GM21390 (cell line): Measurements from ENCODE around the gene TSPAN4.

Source experiments
- ATAC-seq: cut with Tn5 transposase; IDR thresholded peaks from one replicate; pipeline ENCODE4 v1.9.1; 2021; ENCODE audit not compliant: unreplicated experiment

The TSPAN4 gene

GRCh38 chr11:883527-883926, 40.9 kb downstream of the TSPAN4 start:
- ATAC-seq, result no peak

- no peak for ATAC-seq
Measured at GRCh38 chr11:884578-885070, 42.0 kb downstream of the TSPAN4 start.

- no peak for ATAC-seq
Measured at GRCh38 chr11:886568-886967, 43.9 kb downstream of the TSPAN4 start.

GRCh38 chr11:887589-887988, 44.9 kb downstream of the TSPAN4 start:
- no peak for ATAC-seq

DNA sequence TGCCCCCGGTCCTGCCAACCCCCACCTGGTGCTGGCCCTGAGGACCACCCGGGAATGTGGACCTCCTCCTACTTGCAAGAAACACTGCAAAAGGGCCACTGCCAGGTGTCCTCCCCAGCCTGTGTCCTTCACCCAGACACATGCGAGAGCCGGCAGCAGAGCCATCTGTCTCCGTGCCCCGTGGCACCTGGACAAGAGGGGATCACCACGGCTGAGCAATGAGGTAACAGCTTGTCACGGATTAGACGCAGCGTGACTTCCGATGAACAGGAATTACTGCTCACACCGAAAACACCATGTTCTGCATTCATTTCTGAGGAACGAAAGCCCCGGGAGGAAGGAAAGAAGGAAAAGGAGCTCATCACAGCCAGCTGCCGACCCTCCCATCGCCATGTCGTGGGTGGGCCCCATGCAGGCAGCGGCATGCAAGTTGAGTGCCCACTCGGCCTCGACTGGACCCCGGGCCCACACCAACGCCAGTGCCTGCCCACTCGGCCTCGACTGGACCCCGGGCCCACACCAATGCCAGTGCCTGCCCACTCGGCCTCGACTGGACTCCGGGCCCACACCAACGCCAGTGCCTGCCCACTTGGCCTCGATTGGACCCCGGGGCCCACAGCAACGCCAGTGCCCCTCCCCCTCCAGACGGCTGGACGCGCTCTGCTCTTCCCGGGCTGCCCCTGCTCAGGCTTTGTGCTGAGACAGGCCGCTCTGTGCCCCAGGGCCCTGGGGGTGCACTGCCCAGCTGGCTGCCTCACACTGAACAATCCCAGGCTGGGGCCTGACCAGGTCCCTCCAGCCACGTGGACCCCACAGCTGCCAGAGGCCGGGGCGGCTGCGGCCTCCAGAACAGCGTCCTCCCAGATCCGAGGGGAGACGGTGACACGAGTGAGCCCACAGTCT, 45.9 kb downstream of the TSPAN4 start:
- no peak for ATAC-seq

- ATAC-seq, result no peak
Measured at GRCh38 chr11:889257-889656, 46.6 kb downstream of the TSPAN4 start.

DNA sequence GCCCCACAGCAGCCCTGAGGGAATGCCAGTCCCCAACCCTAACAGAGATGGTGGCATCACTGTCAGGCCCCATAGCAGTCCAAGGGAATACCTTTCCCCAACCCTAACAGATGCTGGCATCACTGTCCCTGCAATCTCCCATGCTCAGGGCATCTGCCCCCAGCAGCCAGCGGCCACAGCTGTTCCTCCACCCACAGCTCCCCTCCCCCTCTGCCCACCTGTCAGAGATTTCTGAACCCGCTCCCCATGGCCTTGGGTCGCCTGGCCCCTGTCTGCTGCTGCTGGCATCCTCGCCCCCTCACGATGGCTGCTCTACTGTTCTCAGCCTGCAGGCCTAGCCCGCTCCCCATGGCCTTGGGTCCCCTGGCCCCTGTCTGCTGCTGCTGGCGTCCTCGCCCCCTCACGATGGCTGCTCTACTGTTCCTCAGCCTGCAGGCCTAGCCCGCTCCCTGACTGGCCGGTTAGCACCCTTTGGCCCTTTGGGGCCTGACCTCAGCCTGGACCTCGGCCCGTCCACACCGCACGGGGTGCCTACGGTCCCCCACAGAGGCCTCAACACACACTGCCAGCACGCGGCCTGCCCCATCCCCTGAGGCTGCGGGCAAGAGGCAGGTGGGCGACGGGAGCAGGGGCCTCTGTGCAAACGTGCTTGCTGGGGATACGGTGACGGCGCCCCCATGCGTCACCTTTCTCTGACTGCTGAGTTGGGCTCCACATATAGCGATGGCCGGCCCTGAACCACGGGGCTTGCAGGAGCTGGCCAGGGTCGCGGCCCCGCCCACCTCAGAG, 47.2 kb downstream of the TSPAN4 start:
- no peak for ATAC-seq

GRCh38 chr11:890794-891540, 48.3 kb downstream of the TSPAN4 start:
- ATAC-seq, result no peak

GRCh38 chr11:893008-893654, 50.5 kb downstream of the TSPAN4 start:
- no peak for ATAC-seq

GRCh38 chr11:894575-895201, 52.0 kb downstream of the TSPAN4 start:
- ATAC-seq, result no peak

DNA sequence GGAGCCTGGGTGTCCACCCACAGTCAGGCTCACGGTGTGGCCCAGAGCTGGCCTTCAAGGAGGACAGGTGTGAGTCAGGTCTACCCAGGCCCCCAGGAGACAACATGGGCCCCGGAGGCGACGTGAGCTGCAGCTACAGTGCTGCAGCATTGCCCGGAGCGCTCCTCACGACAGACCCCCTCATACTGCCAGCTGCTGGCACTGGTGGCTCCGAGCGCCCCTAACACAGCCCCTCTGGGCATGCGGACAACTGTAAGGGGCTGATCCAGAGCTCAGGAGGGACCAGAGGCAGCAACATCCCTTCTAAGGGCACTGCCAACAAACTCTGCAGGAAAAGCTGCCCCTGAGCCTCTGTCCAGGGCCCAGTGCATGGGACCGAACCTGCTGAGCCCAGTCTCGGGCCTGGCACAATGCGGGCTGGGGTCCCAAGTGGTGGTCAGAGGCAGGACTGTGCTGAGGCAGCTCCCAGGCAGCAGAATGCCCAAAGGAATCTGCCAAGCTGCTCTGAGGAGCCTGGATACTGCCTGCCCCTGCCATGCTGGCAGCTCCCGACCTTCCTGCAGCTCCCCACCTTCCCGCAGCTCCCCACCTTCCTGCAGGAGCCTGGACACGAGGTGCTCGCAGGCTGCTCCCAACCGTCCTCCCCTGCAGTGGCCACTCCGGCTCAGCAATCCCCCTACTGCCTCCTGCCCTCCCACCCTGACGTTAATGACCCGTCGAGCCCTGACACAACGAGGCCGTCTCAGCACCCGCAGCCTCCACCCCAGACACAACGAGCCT, 52.9 kb downstream of the TSPAN4 start:
- no peak for ATAC-seq

DNA sequence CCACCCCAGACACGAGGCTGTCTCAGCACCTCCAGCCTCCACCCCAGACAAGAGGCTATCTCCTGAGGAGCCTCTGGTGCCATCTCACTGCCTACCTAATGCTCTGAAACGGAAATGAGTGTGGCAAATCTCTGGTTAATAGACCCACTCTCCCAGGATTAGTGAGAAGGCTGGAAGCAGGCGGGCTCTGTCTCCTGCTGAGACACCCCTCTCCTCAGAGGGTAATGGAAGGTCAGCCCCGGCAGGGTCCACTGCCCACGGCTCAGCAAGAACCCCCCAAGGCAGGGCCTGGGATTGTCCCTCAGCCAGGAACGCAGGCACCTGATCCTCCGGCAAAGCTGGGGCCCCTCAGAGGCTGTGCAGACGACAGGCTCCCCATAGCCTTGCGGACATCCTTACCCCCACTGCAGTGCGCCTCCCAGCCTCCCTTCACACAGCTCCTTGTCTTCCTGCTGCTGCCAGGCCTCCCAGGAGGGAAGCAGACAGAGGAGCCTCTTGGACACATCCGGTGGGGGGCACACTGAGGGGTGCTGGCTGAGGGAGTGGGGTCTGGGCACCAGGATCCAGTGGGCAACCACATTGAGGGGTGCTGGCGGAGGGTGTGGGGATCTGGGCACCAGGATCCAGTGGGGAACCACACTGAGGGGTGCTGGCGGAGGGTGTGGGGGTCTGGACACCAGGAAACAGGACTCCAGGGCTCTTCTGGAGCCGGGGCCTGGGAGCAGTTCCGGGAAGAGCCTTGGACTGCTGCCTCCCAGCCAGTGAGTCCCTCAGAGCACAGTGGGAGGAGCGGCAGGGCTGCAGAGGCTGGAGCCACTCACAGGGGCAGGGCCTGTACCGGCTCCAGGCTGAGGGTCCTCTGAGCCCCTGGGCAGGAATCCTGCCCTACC, 54.8 kb downstream of the TSPAN4 start:
- no peak for ATAC-seq

- no peak for ATAC-seq
Measured at GRCh38 chr11:898143-898511, 55.5 kb downstream of the TSPAN4 start.

- no peak for ATAC-seq
Measured at GRCh38 chr11:898540-899190, 56.0 kb downstream of the TSPAN4 start.

DNA sequence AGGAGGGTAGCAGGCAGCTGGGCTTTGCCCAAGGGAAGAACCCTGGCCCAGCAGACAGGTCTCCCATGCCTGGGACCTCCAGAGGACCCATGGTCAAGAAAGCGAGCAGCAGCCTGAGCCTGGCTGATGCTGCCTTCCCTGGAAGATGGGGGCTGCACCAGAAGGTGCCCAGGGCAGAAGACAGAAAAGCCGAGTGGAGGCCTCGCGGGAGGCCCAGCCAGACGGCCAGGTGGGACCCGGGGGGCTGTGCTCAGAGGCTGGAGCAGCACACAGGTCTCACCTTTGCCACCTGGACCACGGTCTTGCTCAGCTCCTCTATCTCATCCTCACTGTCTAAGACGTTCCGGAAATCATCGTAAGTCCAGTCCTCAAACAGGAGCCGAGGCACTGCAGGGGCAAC, 57.1 kb downstream of the TSPAN4 start:
- ATAC-seq, result no peak

GRCh38 chr11:900545-900944, 57.9 kb downstream of the TSPAN4 start:
- ATAC-seq, result no peak

DNA sequence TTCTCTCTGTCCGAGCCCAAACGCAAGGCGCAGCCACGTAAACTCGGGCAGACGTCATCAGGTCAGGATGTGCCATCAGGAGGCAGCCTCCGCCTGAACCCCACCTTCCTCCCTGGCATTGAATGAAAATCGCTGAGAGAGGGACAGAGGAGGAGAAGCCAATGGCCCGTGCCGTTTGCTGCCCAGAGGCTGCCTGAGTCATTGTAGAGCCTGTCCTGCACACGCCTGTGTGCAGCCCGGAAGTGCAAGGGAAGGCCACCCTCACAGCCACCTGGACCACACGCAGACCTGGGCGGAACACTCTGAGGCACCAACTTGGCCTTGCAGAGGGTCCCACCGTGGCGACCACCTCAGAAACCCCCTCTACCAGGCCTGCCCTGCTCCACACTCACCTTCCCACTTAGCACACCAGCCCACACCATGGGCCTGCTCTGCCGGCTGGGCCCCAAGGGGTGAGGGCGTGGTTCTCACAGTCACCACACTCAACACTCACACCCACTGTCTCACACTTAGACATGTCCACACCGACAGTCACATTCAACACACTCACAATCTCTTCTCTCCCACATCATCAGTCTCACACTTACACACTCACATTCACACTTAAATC, 58.9 kb downstream of the TSPAN4 start:
- ATAC-seq, result no peak

DNA sequence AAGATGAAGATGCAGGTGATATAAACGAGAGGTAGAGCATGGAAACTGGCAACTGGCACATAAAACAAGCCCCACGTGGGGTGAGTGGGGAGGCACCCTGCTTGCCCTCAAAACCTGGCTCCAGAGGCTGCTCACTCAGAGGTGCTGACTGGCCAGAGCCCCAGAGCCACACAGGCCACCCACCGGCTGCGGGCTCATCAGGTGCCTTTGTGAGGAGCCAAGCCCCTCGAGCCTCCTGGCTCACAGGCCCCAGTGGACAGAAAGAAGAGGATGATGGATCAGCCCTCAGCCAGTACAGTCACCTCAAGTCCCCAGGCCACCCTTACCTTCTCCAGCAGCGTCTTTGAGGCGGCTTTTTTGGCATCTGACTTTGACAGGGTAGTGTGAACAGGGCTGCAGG, 61.7 kb downstream of the TSPAN4 start:
- ATAC-seq, result no peak
